Heart right ventricle (tissue), 16 donors: ENCODE results near the gene MRPS9. TPM values are rescaled to one million over a fixed set of nuclear protein-coding genes. Genes with fewer than 3 reads are reported as not detected.
A peak's percentile ranks its signal among the peaks of the same experiment; 100 is the strongest.

Experiments
- ATAC-seq, 8 donors: fragments of 200-7000 bp; cut with Tn5 transposase; one replicate each; pipeline ENCODE4 v1.9.1; 2020; ENCODE audit warnings: mild to moderate bottlenecking in 8 of 8, moderate library complexity in 8 of 8, moderate number of reproducible peaks in 1 of 8
- DNase-seq, 2 donors: peaks; one replicate each; pipeline ENCODE4 v3.0.0-alpha.2; 2020
- H3K27ac ChIP-seq, 10 donors: fragments of 200-600 bp; sonication (generic) in 2 of 10; one replicate each; pipeline versions ENCODE4 v1.5.0 to v1.8.0; 2020 to 2022; ENCODE audit warnings: mild to moderate bottlenecking in 3 of 10
- H3K27me3 ChIP-seq, 7 donors: fragments of 200-600 bp; one replicate each; pipeline ENCODE4 v1.8.0; 2021 to 2022; ENCODE audit warnings: mild to moderate bottlenecking in 2 of 7
- H3K36me3 ChIP-seq, 9 donors: fragments of 200-600 bp; sonication (generic) in 1 of 9; one replicate each; pipeline versions ENCODE4 v1.5.0 to v1.8.0; 2020 to 2022; ENCODE audit warnings: mild to moderate bottlenecking in 2 of 9
- H3K4me1 ChIP-seq, 9 donors: fragments of 200-600 bp; sonication (generic) in 1 of 9; one replicate each; pipeline versions ENCODE4 v1.5.0 to v1.8.0; 2020 to 2022; ENCODE audit warnings: mild to moderate bottlenecking in 4 of 9
- H3K4me3 ChIP-seq, 10 donors: fragments of 200-600 bp; sonication (generic) in 2 of 10; one replicate each; pipeline versions ENCODE4 v1.5.0 to v1.8.0; 2020 to 2022; ENCODE audit warnings: mild to moderate bottlenecking in 7 of 10, moderate library complexity in 2 of 10
- H3K9me3 ChIP-seq, 11 donors: fragments of 200-600 bp in 10 of 11; sonication (generic) in 2 of 11; one replicate each; pipeline versions ENCODE4 v1.5.0 to v1.8.0; 2013 to 2022; ENCODE audit warnings: mild to moderate bottlenecking in 2 of 11, control low read depth in 1 of 11, moderate library complexity in 1 of 11
- CTCF ChIP-seq, 9 donors: fragments of 200-600 bp; sonication (generic) in 2 of 9; IDR thresholded peaks; one replicate each; pipeline versions ENCODE4 v1.5.0 to v1.8.0; 2021 to 2022; ENCODE audit warnings: antibody characterized with exemption in 9 of 9, mild to moderate bottlenecking in 5 of 9, moderate library complexity in 1 of 9
- WGBS, 2 donors: extraction: QIAGEN DNeasy Blood & Tissue Kit; methylation state at CpG; one replicate each; pipeline ENCODE4 v1.1.7; 2013; ENCODE audit warnings: inconsistent platforms in 1 of 2; 5-methylcytosine and 5-hydroxymethylcytosine counted together
- intact Hi-C, 10 donors: fragments of 100-400 bp; cut with DNase I; formaldehyde crosslinking; loops; one replicate each; pipeline versions ENCODE4 v1.11.1 to v1.14.2; 2022
- polyA plus RNA-seq, 2 donors: library from polyadenylated mRNA; stranded (reverse); fragments of 200-250 nt; gene quantifications; one replicate each; pipeline ENCODE4 v1.2.3, GENCODE V29; 2013
- total RNA-seq, 10 donors: library from RNA; stranded (reverse); fragmentation: NEBNext Ultra II Directional in 3 of 10; extraction: Animal tissue kit (Norgen Biotek cat#: 25700) in 3 of 10; gene quantifications; one replicate each; pipeline versions ENCODE4 v1.2.1 to v1.2.4, GENCODE V29; 2021 to 2023
- donor health status: Arrhythmogenic right ventricular cardiomyopathy.
- donor health status: ischemic (EF 13 %, LVEDD 7.1; RV severe dilation, severe dysfunction).
- donor health status: healthy with polysubstance abuse.
- donor health status: DM: no; HTN: yes; CAD: no.
- donor health status: DM: no; HTN: no; CAD: no.
- donor health status: ischemic (EF 25% LVEDD 6.9; RV normal size, moderate dysfunction).
- donor health status: ischemic (EF 25% LVEDD 5.7; RV mildly dilated, moderate dysfunction).
- donor health status: healthy.
- donor health status: DM: yes; HTN: yes; CAD: no.
- donor health status: Ischemic cardiomyopathy.
- donor health status: ischemic (EF 35%, LVEDD 5.7; RV mildly dilated, moderate dysfunction).
- donor health status: nonischemic (EF 11% LVEDD 7.7; RV severe dilation, severe dysfunction).
- donor health status: DM: yes; HTN: yes; CAD: no.
- donor health status: PGD.
- donor health status: ischemic (EF 29% LVEDD 5.4; RV normal size, mild dysfunction).
- donor health status: nonischemic (EF 23%, LVEDD 6.1; RV moderate dilation, normal function).

The MRPS9 gene
- total and polyA plus RNA-seq, 12 donors: 43.5 to 89.6 (median 63.3) TPM

GRCh38 chr2:105034170-105034569 is 3.7 kb upstream of the MRPS9 start:
- H3K27ac ChIP-seq: no peak overlapping the region
- ATAC-seq (no peak), DNase-seq (no peak)
- intact Hi-C loops: no loop called here
- H3K4me1 ChIP-seq: peaks cover 0 to 16% (median 13%) of the 10 kb centered on the region in 9 donors
- no peaks in the 10 kb centered on the region for H3K36me3 ChIP-seq
- no peak for TF ChIP-seq CTCF (IDR thresholded peaks at IDR 0.05)
- no peaks in the 10 kb centered on the region for H3K27me3 ChIP-seq
- H3K4me3 ChIP-seq: no peak overlapping the region
- peaks cover 0 to 10% (median 0%) of the 10 kb centered on the region in 11 donors for H3K9me3 ChIP-seq
- 94 to 100% methylated on average over 1 of the region's 1 CpG for WGBS, 2 donors

- intact Hi-C loops: no loop called here
- Histone ChIP-seq H3K9me3 (no peaks in the 10 kb centered on the region), H3K27ac (peak overlapping the region; percentile 6 to 89 (median 85)), H3K36me3 (no peaks in the 10 kb centered on the region), H3K4me3 (peak overlapping the region; percentile 52 to 94 (median 84)), H3K27me3 (no peaks in the 10 kb centered on the region), H3K4me1 (peaks cover 0 to 43% (median 16%) of the 10 kb centered on the region in 9 donors)
- no peak for DNase-seq
- no peak for TF ChIP-seq CTCF (IDR thresholded peaks at IDR 0.05)
- ATAC-seq: peak in 6 of 8 donors; percentile 1 to 28 (median 5)
- WGBS, 2 donors: 4 to 8% methylated on average over 17 of the region's 17 CpGs
These were observed 653 bp downstream of the MRPS9 start for GRCh38 chr2:105038383-105039061.

- Histone ChIP-seq H3K4me1 (peaks cover 0 to 43% (median 16%) of the 10 kb centered on the region in 9 donors), H3K9me3 (no peaks in the 10 kb centered on the region), H3K36me3 (no peaks in the 10 kb centered on the region), H3K4me3 (no peak overlapping the region), H3K27ac (no peak overlapping the region), H3K27me3 (no peaks in the 10 kb centered on the region)
- intact Hi-C loops: no loop called here
- ATAC-seq: no peak
- DNase-seq: no peak
- no peak for TF ChIP-seq CTCF (IDR thresholded peaks at IDR 0.05)
These were observed 1.7 kb downstream of the MRPS9 start for GRCh38 chr2:105039559-105039958.

- H3K9me3 ChIP-seq: no peaks in the 10 kb centered on the region
- intact Hi-C loops: no loop called here
- no peak for DNase-seq
- H3K27ac ChIP-seq: no peak overlapping the region
- peaks cover 0 to 6% (median 0%) of the 10 kb centered on the region in 9 donors for H3K36me3 ChIP-seq
- WGBS, 2 donors: 50 to 56% methylated on average over 2 of the region's 2 CpGs
- H3K4me3 ChIP-seq: no peak overlapping the region
- no peak for ATAC-seq
- no peaks in the 10 kb centered on the region for H3K27me3 ChIP-seq
- no peak for TF ChIP-seq CTCF (IDR thresholded peaks at IDR 0.05)
- peaks cover 0 to 37% (median 12%) of the 10 kb centered on the region in 9 donors for H3K4me1 ChIP-seq
These were observed 4.3 kb downstream of the MRPS9 start for GRCh38 chr2:105042189-105042588.
